ACC112 (cell line): ENCODE measurements around the gene TTLL1.

ENCODE experiments used
- H2AFZ ChIP-seq: fragments of 200-600 bp; sonication (generic); one replicate; pipeline ENCODE4 v1.6.0; 2017; ENCODE audit warnings: antibody characterized with exemption, low read length; ENCODE audit not compliant: unreplicated experiment
- H3K27ac ChIP-seq: fragments of 200-600 bp; sonication (generic); 2 replicates; pipeline ENCODE4 v1.5.1; 2014; ENCODE audit warnings: low read depth, mild to moderate bottlenecking, antibody characterized with exemption, low read length, moderate library complexity
- H3K27me3 ChIP-seq: fragments of 200-600 bp; sonication (generic); 2 replicates; pipeline ENCODE4 v1.6.1; 2014; ENCODE audit warnings: mild to moderate bottlenecking, antibody characterized with exemption, low read length, moderate library complexity, mixed read lengths; ENCODE audit not compliant: insufficient read depth
- H3K36me3 ChIP-seq: fragments of 200-600 bp; sonication (generic); 2 replicates; pipeline ENCODE4 v1.6.1; 2016; ENCODE audit warnings: mild to moderate bottlenecking, antibody characterized with exemption, low read length, moderate library complexity, mixed read lengths; ENCODE audit not compliant: insufficient read depth
- H3K4me1 ChIP-seq: fragments of 200-600 bp; sonication (generic); one replicate; pipeline ENCODE4 v1.6.1; 2016; ENCODE audit warnings: low read length, mixed read lengths; ENCODE audit not compliant: insufficient read depth, unreplicated experiment, control insufficient read depth
- H3K4me3 ChIP-seq: fragments of 200-600 bp; sonication (generic); 2 replicates; pipeline ENCODE4 v1.5.1; 2014; ENCODE audit warnings: mild to moderate bottlenecking, low read depth, low read length
- H3K79me2 ChIP-seq: fragments of 200-600 bp; sonication (generic); one replicate; pipeline ENCODE4 v1.6.0; 2016; ENCODE audit warnings: low read length; ENCODE audit not compliant: control insufficient read depth, unreplicated experiment, insufficient read depth

TTLL1 gene

DNA sequence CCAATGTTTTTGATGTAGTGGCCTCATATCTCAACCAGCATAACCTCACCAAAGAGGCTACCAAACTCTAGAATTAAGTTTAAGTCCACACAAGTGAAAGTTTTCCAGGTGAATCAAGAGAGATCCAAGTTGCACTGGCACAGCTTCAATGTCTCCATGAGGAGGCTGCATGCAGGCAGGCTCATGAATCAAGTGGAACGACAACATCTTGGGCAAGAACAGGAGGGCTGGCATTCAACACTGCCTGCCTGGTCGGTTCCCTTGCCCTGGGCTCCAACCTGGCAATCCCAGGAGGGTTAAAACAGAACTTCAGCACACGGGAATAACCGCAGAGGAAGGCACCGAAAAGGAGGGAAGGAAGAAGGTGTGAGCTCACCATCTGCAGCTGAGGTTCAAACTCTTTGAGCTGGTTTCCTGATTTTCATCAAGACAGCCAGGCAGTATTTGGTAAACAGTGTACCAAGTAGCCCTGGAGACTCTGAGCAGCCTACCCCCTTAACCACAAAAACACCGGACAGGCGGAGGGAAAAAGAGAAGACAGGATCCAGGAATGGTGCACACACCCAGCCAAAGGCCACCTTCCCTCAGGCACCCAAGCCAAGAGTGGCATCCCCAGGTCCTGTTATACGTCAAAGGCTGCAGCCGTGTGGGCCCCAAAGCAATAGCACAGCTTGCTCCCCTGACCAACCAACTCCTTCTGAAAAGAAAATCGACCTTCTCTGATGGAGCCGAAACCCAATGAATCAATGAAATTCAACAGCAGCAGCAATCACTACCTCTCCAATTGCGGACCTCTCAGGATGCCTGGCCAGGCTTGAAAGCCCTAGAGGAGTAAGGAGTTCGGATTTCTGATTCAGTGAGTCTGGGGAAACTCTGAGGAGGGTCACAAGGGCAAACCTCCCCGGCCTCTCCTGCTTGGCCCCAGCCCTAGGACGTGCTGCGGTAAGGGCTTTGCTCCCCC is 75.6 kb downstream of the TTLL1 start:
- H3K79me2 ChIP-seq: peaks cover 54% of the 10 kb centered on the region
- H3K27ac ChIP-seq: peak overlapping the region; percentile 23; the same call in 1 of the 2 replicates
- H3K4me3 ChIP-seq: peak overlapping the region; percentile 83

DNA sequence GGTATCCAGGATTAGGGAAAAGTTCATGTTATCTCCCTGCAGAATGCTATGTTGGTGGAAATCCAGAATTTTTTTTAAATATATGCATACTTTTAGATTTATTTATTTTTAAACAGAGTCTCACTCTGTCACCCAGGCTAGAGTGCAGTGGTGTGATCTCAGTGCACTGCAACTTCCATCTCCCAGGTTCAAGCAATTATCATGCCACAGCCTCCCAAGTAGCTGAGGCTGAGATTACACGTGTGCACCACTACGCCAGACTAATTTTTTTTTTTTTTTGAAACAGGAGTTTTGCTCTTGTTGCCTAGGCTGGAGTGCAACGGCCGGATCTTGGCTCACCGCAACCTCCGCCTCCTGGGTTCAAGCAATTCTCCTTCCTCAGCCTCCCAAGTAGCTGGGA is 76.8 kb downstream of the TTLL1 start:
- peaks cover 32% of the 10 kb centered on the region for H3K4me1 ChIP-seq
- no peak overlapping the region for H2AFZ ChIP-seq
- no peaks in the 10 kb centered on the region for H3K27me3 ChIP-seq
- H3K79me2 ChIP-seq: peaks cover 66% of the 10 kb centered on the region
- H3K4me3 ChIP-seq: no peak overlapping the region
- no peaks in the 10 kb centered on the region for H3K36me3 ChIP-seq
- H3K27ac ChIP-seq: no peak overlapping the region

More for the DNA sequence above, 75.6 kb downstream of the TTLL1 start:
- Histone ChIP-seq H3K36me3 (no peaks in the 10 kb centered on the region), H2AFZ (no peak overlapping the region), H3K27me3 (no peaks in the 10 kb centered on the region), H3K4me1 (peaks cover 21% of the 10 kb centered on the region)

DNA sequence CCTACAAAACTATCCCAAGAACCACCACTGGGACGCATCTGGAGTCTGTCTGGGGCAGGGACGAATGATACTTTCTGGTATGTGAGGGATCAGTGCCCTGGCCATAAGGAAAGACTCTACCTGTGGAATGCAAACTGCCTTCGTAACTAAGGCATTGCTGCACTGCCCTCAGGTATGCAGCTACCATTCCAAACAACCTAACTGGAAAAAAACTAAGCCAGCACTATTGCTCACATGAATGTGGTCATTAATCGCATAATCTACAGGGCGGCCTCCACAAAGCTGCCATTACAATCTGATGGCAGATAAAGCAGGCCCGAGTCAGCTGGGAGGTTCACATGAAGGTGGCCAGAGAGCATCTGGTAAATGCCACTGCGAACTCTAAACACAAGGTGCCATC is 78.1 kb downstream of the TTLL1 start:
- Histone ChIP-seq H3K4me3 (no peak overlapping the region), H3K27ac (no peak overlapping the region), H3K4me1 (peaks cover 34% of the 10 kb centered on the region), H3K36me3 (no peaks in the 10 kb centered on the region), H3K79me2 (peaks cover 78% of the 10 kb centered on the region), H2AFZ (no peak overlapping the region), H3K27me3 (no peaks in the 10 kb centered on the region)

DNA sequence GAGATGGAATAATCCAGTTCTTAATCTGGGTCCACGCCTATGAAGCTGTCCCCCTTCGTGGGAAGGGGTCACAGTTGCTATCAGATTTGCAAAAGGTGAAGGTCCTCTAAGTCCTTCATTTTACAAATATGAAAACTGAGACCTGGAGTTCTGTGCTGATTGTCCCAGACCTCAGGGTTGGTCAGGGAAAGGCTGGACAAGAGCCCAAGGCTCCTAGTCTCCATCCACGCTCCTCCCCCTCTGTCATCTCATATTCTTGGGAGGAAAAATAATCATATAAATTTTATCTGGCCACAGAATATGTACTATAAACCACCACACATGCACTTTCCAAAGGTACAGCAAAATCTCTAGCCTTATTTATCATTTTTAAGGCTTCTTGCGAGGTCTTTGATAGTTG is 79.7 kb downstream of the TTLL1 start:
- Histone ChIP-seq H3K4me3 (no peak overlapping the region), H3K27me3 (no peaks in the 10 kb centered on the region), H3K4me1 (peaks cover 43% of the 10 kb centered on the region), H3K79me2 (peaks cover 90% of the 10 kb centered on the region), H2AFZ (no peak overlapping the region), H3K27ac (peak overlapping the region; percentile 52; the same call in 1 of the 2 replicates), H3K36me3 (no peaks in the 10 kb centered on the region)

DNA sequence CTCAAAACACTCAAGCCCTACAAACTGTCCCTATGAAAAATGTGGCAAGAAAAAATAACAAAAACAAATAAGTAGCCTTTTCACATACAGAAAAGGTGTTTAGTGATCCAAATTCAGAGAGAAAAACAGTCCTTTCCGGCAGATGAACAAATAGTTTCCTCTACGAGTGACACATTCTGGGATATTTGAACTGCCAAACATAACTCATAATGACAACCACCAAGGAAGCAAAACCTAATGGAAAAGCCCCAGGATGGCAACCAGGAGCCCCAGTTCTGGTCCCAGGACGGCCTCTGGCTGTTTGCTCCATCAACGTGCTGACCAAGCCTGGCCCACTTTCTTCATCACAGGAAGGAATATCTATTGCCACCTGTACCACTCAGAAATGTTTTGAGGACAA is 80.3 kb downstream of the TTLL1 start:
- H3K27me3 ChIP-seq: no peaks in the 10 kb centered on the region
- no peaks in the 10 kb centered on the region for H3K36me3 ChIP-seq
- peaks cover 90% of the 10 kb centered on the region for H3K79me2 ChIP-seq
- no peak overlapping the region for H2AFZ ChIP-seq
- peaks cover 49% of the 10 kb centered on the region for H3K4me1 ChIP-seq
- H3K4me3 ChIP-seq: no peak overlapping the region
- peak overlapping the region; percentile 52 for H3K27ac ChIP-seq

DNA sequence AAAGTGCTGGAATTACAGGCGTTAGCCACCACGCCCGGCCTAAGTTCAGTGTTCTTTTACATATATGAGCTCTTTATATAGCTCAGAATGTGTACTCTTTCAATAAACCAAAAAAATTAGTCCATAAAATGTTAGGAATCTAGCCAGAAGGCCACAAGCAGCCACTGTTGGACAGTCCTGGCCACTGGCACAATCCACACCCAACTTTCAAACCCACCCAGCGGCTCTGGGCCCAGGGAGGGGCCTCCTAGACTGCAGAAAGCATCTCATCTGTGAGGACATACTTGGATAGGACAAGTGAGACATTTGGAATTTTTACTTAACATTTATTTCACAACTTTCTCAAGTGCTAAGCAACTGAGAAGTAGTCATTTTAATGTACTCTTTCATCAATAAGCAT is 80.7 kb downstream of the TTLL1 start:
- H3K27ac ChIP-seq: peak overlapping the region; percentile 52
- H3K36me3 ChIP-seq: no peaks in the 10 kb centered on the region
- H3K27me3 ChIP-seq: no peaks in the 10 kb centered on the region
- H3K4me1 ChIP-seq: peaks cover 49% of the 10 kb centered on the region
- no peak overlapping the region for H2AFZ ChIP-seq
- H3K79me2 ChIP-seq: peaks cover 90% of the 10 kb centered on the region
- H3K4me3 ChIP-seq: no peak overlapping the region

DNA sequence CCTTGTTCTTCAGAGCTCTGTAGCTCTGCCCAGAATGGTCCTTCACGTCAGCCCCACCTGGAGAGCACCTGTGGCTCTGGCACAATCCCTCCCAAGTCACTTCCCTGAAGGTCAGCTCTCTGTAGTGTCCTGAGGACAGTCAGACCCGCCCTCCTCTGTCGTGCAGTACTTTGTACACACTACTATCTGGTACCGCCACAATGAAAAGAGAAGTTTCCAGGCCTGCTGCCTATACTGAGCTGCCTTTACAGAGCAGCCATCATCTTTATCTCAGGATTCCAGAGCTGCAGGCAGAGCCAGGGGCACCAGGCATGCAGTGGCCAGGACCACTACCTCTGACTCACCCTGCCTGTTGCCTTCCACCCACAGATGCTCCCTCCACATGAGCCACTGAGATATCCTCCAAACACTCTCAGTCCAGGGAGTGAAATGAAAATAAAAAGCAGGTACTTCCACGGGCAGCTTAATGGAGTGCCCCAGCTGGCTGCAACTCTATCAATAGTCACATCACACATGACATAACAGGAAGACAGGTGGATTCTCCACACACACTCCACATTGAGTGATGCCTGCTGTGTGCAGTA is 81.6 kb downstream of the TTLL1 start:
- Histone ChIP-seq H3K79me2 (peaks cover 90% of the 10 kb centered on the region), H3K36me3 (no peaks in the 10 kb centered on the region), H3K4me3 (no peak overlapping the region), H3K27me3 (no peaks in the 10 kb centered on the region), H2AFZ (no peak overlapping the region), H3K27ac (no peak overlapping the region), H3K4me1 (peaks cover 48% of the 10 kb centered on the region)

DNA sequence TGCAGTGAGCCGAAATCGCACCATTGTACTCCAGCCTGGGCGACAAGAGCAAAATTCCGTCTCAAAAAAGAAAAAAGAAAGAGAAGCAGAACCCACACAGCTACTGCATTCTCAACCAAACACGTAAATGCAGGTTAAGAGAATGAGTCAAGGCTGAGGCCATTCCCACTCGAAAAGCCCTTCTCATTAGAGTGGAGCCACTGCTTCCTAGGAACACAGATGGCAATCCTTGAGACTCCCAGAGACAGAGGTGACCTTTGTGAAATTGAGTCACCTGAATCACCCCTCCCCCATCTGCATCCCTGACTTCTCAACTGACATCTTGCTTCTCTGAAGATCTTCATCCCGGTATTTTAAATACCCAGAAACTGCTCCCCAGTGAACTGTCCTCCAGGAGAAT is 82.4 kb downstream of the TTLL1 start:
- Histone ChIP-seq H3K4me1 (peaks cover 55% of the 10 kb centered on the region), H3K27me3 (no peaks in the 10 kb centered on the region), H3K27ac (no peak overlapping the region), H2AFZ (no peak overlapping the region), H3K36me3 (no peaks in the 10 kb centered on the region), H3K4me3 (no peak overlapping the region), H3K79me2 (peaks cover 88% of the 10 kb centered on the region)

DNA sequence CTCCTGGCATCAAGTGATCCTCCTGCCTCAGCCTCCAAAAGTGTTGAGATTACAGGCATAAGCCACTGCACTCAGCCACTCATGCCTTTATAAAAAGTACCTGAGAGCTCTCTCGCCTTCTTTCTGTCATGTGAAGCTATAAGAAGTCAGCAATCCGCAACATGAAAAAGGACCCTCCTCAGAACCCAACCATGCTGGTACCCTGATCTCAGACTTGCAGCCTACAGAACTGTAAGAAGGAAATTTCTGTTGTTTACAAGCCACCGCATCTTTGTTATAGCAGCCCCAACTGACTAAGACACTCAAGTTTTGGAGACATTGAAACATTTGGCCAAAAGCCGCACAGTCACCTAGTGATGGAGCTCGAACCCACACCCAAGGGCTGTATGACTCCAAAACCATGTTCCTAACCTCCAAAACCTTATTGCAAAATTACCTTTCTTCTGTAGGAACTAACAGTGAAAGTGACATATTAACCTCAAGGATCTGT is 83.1 kb downstream of the TTLL1 start:
- peaks cover 62% of the 10 kb centered on the region for H3K4me1 ChIP-seq
- H3K36me3 ChIP-seq: no peaks in the 10 kb centered on the region
- H3K27ac ChIP-seq: 0 out of 2 replicates have a peak overlapping the region, but pooled peaks have one; percentile 95
- no peaks in the 10 kb centered on the region for H3K27me3 ChIP-seq
- peaks cover 88% of the 10 kb centered on the region for H3K79me2 ChIP-seq
- H3K4me3 ChIP-seq: no peak overlapping the region
- no peak overlapping the region for H2AFZ ChIP-seq

DNA sequence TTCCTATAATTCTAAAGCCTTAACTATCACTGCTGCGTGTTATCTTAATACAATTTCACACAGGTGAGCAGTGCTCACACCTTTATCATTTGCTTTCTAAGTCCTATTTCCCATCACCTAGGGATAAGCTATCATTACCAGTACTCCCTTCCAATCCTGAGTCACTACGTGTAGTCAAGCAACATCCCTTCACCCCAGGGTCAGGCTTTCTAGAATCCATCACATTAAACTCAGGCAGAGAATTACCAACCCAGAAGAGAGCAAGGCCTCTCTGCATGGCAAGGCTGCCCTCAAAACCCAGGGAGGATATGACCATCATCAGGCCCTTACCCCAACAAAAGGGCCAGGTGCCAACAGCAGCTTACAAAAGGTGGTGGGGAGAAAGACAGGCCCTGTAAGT is 84.1 kb downstream of the TTLL1 start:
- Histone ChIP-seq H3K27me3 (no peaks in the 10 kb centered on the region), H3K4me3 (no peak overlapping the region), H3K36me3 (no peaks in the 10 kb centered on the region), H2AFZ (no peak overlapping the region), H3K4me1 (peaks cover 71% of the 10 kb centered on the region), H3K27ac (peak overlapping the region; percentile 95), H3K79me2 (peaks cover 88% of the 10 kb centered on the region)
